GM03348 (cell line): ENCODE results near the gene C1orf105.
"Not testable (repeated sequence)": the region's sequence is repeated elsewhere in the genome, so short reads cannot be mapped to it uniquely, and the experiment has no call there.

Experiments used
- DNase-seq: peaks from one replicate; pipeline ENCODE4 v3.0.0; 2012; ENCODE audit warnings: low spot score

Gene C1orf105

DNA sequence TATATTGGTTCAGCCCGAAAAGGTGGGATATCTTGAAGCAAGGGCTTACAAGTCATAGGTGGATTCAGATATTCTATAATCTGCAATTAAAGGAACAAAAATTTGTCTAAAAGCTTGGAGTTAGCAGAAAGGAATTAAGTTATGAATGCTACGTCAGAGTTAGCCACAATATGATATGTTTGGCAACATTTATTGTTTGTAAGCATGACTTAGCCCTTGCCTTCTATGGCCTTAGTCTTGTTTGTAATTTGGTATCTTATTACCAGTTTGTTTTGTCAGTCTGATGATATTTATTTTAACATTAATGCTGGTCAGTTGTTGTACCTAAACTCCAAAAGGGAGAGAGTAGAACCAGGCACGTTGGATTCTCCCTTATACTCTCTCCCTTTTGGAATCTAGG, 69.4 kb downstream of the C1orf105 start:
- DNase-seq, result no peak

DNA sequence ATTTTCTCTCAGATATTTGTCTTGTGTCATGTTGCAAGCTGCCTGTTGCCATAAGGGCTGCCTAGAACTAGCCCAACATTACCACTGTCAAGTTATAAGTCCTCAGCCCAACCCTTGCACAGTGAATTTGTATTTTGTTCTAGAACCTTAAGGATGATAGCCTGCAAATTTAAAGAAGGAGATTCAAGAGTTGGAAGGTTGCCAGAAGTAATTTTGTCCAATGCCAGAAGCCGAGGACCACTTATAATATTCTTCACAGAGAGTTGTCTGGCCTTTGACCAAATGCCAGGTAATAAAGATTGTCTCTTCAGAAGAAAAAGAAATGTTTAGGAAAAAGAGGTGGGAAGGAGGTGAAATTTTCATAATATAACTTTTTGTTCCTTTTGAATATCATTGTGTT, 71.9 kb downstream of the C1orf105 start:
- DNase-seq, result no peak

DNA sequence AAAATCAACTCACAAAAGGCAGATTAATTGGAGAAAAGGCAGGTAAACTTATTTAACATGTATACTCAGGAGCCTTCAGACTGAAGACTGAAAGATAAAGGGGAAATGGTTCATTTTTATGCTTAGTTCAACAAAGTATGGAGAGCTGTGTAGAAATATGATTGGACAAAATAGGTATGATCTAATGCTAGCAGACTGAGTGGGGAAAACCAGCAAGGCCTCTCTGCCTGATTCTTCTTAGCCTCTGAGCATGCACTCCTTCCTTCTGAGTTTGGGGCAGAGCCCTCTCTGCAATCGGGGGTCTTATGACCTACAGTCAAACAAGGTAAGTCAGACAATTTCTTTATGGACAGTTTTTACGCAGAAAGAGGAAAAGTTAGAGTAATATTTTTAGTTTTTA, 73.7 kb downstream of the C1orf105 start:
- DNase-seq, result no peak

DNA sequence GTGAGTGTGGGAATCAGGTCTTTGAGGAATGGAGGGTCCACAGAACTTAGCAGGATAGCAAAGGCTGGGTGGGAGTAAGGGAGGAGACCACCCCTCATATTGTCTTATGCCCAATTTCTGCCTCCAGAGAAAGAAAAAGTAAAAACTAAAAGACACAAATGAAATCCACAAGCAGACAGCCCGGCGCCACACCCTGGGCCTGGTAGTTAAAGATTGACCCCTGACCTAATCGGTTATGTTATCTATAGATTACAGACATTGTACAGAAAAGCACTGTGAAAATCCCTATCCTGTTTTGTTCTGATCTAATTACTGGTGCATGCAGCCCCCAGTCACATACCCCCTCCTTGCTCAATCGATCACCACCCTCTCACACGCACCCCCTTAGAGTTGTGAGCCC, 75.6 kb downstream of the C1orf105 start:
- DNase-seq, result not testable (repeated sequence)

DNA sequence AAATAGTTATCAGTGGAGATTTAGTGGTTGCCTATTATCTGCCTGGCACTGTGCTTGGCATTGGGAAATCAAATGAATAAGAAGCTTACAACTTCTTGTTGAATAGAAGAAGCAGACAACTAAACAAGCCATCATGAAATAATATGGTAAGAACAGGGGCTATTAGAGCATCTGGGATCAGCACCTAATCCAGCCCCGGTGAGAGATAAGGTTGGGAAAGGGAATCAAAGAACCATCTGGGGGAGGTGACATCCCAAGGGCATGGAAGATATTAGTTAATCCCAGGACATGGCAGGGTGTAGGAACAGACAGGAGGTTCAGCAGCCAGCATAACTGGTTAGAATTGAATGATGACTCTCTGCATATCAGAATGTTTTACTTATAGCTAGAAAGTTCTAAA, 76.2 kb downstream of the C1orf105 start:
- no peak for DNase-seq

DNA sequence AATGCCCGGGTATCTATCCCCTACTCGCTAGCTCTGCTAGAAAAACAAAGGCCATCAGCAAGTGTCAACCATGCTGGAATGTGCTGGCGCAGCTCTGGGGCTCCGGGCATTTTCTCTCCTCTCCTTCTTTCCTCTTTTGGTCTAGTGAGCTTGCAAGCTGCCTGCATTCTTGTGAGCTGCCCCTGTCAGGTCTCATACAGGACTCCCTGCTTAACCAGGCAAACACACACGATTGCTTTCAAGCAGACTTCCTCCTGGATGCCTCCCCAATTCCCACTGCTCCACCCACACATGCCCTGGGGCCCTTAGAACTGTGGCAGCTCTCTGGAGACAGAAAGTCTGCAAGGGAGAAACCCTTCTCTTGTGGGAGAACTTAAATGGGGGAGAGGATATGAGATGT, 76.7 kb downstream of the C1orf105 start:
- peak; percentile 52 for DNase-seq

DNA sequence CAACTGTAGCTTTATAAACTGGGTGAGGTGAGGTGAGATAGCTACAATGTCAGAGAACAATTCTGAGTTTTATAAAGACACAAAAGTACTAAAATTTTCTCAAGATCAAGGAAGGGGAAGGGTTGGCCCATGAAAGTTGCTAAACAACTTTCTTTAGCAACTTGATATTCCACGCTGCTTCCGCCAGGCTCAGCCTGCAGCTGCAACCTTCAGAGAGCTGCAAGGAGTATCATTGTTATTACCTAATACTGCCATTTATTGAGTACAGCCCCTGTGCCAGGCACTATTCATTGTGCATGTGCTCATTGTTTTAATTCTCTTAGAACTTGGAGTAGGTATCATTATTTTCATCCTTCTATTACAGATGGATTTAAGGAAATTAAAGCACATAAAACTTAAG, 78.4 kb downstream of the C1orf105 start:
- no peak for DNase-seq

DNA sequence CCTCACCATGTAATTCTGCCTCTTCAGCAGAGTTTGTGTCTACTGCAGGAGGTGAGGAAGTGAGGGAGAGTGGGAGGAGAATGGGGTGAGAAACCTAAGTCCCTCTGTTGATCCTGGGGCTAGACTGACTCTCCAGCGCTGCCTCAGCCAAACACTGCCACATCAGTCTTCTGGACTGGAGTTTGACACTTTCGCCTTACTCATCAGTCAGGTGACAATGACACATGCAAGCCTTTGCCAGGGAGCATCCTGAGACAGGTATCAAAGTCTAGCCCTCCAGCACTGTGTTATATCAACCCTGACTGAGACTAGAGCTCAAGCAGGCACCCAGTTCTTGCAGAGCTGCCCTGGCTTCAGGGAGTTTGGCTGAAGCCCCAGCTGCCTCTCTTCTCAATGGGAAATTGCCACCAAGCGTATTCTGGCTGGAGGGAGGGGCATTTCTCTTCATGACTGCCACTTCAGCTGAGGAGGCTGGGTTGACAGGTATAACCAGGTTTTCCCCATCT, 79.2 kb downstream of the C1orf105 start:
- DNase-seq, result peak; percentile 10

DNA sequence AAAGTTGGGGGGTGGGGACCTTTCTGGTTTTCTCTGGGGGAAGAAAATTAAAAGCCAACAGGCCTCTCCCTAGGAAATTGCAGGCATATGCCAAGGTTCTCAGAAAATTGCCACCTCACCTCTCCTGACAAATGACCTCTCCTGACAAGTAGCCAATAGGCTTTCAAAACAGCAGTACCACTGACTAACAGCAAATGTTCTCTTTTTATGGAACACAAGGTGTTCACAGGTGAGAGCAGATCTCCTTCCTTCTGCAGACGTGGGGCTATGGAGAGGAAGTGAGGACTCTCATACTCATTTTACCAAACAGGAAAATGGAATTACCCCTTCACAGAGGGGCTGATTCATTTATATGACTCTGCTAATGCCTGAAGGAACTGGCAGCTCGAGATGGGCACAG, 79.7 kb downstream of the C1orf105 start:
- DNase-seq, result no peak

DNA sequence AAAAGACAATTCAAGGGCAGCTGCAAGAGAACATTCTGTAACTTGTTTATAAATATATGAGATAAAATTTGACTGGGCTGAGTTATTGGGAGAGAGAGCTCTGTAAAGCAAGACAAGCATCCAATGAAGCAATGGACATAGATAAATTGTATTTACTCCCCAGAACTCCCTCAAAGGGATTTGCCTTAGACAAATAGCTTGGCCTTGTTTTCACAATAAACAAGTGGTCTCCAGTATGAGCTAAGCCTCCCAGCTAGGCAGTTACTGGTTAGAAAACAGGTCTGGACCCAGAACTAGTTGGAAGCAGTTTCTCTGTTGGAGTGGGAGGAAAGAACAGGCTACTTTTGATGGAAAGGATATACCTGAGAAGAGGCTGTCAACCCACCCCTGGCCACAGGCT, 87.3 kb downstream of the C1orf105 start:
- DNase-seq, result no peak

DNA sequence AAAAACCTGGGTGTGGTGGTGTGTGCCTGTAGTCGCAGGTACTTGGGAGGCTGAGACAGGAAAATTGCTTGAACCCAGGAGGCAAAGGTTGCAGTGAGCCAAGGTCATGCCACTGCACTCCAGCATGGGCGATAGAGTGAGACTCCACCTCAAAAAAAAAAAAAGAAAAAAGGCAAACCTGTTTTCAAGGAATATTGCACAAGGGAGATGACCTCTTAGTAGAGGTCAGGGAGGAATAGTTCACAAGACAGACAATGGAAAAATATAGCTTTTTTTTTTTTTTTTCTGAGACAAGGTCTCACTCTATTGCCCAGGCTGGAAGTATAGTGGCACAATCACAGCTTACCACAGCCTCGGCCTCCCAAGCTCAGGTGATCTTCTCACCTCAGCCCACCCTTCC, 90.0 kb downstream of the C1orf105 start:
- no peak for DNase-seq

DNA sequence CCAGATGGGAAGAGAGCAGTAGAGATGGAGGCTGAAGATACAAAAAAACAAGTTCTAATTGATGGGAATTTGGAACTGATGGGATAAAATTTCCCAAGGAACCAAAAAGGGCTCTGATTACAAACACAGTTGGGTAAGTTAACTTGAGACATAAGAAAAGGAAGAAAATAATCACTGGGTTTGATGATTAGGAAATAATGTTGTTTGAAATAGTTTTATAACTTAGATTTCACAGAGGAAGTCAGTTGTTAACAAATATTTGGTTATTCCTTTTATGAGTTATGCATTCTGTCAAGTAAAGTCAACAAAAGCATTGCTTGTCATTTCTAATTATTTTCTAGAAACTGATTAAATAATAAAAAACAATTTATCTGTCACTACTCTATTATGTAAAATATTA, 92.1 kb downstream of the C1orf105 start:
- no peak for DNase-seq

DNA sequence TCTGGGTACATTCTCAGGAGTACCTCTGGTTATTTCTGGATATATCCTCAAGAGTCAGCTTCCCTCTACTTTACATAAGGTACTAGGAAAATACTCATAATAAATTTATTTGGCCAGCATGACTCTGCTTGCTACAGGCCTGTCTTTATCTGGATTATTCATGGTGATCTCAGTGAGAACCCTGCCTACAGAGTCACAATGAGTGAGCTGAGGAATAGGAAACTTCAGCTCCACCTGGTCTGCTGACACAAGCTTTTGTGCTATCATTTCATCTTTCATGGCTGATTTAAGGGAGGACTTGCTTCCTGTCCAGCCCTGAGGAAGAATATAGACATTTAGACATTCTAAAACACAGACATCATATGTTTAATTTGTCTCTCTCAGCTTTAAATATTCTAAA, 93.0 kb downstream of the C1orf105 start:
- no peak for DNase-seq

DNA sequence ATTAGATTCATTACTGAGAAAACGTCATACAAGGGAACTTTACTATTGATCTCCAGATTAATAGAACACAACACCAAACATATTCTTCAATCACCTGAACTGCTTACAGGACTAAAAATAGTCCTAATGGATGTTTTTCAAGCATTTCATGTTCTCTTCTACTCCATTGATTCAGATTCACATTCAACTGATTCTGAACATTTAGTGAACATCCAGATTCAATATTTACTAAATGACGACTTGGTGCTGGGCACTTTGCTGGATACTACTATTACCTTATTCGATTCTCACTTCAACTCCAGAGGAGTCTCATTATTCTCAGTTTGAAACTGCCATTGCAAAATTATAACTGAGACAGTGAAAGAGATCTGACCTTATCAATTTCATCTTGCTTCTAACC, 93.6 kb downstream of the C1orf105 start:
- no peak for DNase-seq

DNA sequence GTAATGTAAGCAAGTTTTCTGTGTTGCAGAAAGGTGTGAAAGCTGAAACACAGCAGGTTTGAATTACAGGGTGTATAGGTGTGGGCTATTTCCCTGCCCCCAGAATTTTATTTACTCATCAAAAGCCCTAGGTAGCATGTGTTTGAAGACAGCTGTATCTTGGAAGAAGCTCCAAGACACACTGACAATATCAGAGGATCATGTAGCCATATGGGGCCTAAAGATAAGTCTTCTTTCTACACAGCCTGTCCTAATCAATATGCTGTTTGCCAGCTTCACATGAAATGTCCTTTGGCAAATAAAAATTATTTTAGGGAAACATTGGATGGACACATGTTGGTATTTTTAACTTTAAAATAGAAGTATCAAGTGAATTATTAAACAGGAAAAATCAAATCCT, 95.0 kb downstream of the C1orf105 start:
- no peak for DNase-seq

DNA sequence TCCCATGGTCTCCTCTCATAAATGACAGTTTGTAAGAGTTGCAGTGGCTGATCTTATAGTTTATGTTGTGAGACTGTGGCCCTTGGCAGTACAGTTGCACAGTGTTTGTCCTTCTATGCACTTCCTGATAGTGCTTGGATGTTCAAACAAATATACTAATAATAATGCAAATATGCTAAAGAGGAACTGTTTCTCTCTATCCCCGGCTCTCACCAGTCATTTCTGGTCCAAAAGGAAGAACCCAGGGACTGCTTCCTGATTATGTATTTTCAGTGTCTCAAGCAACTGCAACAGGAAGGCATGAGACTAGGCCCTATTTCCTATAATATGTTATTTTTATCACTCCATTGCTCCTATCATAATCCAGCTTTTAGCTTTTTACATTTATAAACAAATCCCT, 95.4 kb downstream of the C1orf105 start:
- no peak for DNase-seq

DNA sequence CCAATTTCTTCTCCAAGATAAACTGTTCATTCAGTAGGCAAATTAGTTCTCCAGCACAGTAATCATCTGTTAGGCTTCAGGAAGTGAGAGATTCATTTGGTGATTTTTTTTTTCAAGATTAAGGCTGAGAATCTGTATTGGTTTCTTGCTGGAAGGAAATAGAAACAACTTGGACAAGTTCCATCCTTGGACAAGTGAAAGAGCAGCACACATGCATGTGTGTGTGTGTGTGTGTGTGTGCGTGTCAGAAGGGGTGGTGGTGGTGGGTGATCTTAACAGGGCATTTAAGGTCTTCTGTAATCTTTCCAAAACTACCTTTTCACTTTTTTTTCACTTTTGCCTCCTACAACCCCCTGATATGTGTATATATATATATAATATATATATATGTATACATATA, 96.6 kb downstream of the C1orf105 start:
- DNase-seq, result no peak

DNA sequence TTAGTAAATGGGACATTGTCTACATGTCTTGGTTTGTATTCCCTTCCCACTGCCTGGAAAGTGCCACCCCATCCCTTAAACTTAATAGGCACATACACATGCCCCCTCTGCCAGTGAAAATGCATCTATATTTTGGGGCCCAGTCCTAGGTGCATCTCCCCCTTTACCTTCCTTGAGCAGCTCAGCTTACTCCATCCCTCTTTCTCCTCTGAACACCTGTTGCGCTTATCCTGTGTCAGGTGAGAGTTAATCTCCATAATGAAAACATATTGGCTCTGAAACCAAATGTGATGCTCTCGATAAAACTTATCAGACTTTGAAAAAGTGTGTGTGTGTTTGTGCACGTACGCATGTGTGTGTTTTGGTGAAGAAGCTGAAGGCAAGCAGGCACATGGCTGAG, 97.1 kb downstream of the C1orf105 start:
- DNase-seq, result no peak
